NT2/D1 (cell line): ENCODE data around the gene RIMBP3C.

Experiments used
- DNase-seq: peaks from one replicate; pipeline ENCODE4 v3.0.0-alpha.2; 2011; ENCODE audit warnings: low read depth, low spot score
- H3K27me3 ChIP-seq: 2 replicates; pipeline ENCODE4 v1.6.0; 2011; ENCODE audit warnings: mild to moderate bottlenecking; ENCODE audit not compliant: insufficient read length, insufficient read depth
- H3K36me3 ChIP-seq: 2 replicates; pipeline ENCODE4 v1.6.1; 2011; ENCODE audit warnings: mild to moderate bottlenecking, low read length, mixed read lengths; ENCODE audit not compliant: insufficient read depth, insufficient read length
- H3K4me1 ChIP-seq: 2 replicates; pipeline ENCODE4 v1.5.1; 2011; ENCODE audit not compliant: insufficient read depth, insufficient read length
- H3K4me3 ChIP-seq: 2 replicates; pipeline ENCODE4 v1.5.1; 2011; ENCODE audit warnings: low read depth; ENCODE audit not compliant: insufficient read length
- H3K9ac ChIP-seq: 2 replicates; pipeline ENCODE4 v1.6.0; 2011; ENCODE audit warnings: low read depth; ENCODE audit not compliant: insufficient read length
- H3K9me3 ChIP-seq: 2 replicates; pipeline ENCODE4 v1.5.1; 2011; ENCODE audit warnings: mild to moderate bottlenecking, low read length; ENCODE audit not compliant: insufficient read depth
- SUZ12 ChIP-seq: IDR thresholded peaks from 2 replicates; pipeline ENCODE4 v1.6.1; 2011; ENCODE audit not compliant: insufficient read length, insufficient read depth; ENCODE audit errors: extremely low read depth
- YY1 ChIP-seq: IDR thresholded peaks from 2 replicates; pipeline ENCODE4 v1.6.1; 2011; ENCODE audit not compliant: insufficient read length, insufficient read depth
- ZNF274 ChIP-seq: IDR thresholded peaks from 2 replicates; pipeline ENCODE4 v1.6.1; 2011; ENCODE audit warnings: mild to moderate bottlenecking, low read depth, low read length

The RIMBP3C gene

DNA sequence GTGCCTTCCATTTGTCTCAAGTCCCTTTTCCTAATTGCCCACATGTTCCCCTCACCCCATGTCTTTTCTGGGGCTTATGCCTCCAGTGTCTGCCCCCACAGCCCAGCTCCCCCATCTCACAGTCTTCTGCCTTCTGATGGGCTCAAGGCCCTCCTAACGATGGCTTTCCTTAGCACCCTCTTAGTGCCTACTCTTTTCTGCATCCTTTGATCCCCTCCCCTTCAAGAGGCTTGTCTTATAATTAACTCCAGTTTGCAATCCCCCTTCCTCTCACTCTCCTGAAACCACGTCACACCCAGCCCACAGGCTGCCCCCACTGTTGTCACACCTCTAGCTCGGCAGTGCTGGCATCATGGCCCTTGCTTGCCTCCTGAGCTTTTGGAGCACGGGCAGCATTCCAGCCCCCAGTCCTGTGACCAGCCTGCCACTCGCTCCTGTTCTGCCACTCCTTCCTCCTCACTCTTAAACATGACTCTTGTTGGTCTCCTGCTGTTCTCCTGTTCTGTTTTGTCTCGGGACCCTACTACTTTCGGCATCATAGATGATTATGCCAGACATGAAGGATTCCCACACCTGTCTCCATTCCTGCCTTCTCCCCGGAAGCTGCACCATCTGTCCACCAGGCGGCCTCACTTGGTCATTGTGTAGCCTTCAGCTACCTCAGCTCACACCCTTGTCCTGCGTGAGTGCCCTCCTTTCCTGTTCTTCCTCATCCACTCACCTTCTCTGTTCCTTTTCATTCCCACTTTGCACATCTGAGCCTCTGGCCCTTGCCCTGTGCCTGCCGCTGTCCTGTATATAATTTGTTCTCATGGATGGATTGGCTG lies 42.4 kb upstream of the RIMBP3C start:
- no peaks in the 10 kb centered on the region for H3K27me3 ChIP-seq
- no peak overlapping the region for H3K4me3 ChIP-seq
- H3K36me3 ChIP-seq: peaks cover 64% of the 10 kb centered on the region
- no peaks in the 10 kb centered on the region for H3K9me3 ChIP-seq
- TF ChIP-seq ZNF274 (no peak), SUZ12 (no peak), YY1 (no peak)
- H3K9ac ChIP-seq: no peak overlapping the region
- no peak for DNase-seq
- H3K4me1 ChIP-seq: peaks cover 2% of the 10 kb centered on the region

- Histone ChIP-seq H3K27me3 (no peaks in the 10 kb centered on the region), H3K9me3 (no peaks in the 10 kb centered on the region), H3K4me1 (peaks cover 2% of the 10 kb centered on the region), H3K9ac (no peak overlapping the region), H3K4me3 (no peak overlapping the region), H3K36me3 (peaks cover 70% of the 10 kb centered on the region)
- no peak for DNase-seq
- TF ChIP-seq ZNF274: no peak
- no peak for TF ChIP-seq SUZ12
- TF ChIP-seq YY1: no peak
Measured at GRCh38 chr22:21592422-21592821, 41.2 kb upstream of the RIMBP3C start.

DNA sequence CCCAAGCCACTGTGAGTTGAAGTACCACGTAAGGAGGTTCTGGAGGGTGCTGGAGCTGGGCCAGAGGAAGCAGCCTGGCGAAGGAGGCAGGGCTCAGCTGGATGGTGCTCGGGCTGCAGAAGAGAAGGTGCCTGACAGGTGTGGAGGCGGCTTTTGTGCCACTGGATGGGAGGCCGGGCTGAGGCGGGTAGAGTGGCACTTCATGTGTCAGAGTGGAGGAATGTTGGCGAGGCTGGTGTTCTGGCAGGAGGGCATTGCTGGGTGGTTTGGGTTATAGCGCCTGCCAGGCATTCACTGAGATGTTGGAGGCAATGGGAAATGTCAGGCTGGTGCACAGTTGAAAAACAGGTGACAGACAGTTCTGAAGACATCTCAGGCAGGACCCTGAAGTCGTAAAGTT lies 40.4 kb upstream of the RIMBP3C start:
- peaks cover 2% of the 10 kb centered on the region for H3K4me1 ChIP-seq

GRCh38 chr22:21590809-21591641 lies 39.8 kb upstream of the RIMBP3C start:
- Histone ChIP-seq H3K4me3 (no peak overlapping the region), H3K36me3 (peaks cover 59% of the 10 kb centered on the region), H3K27me3 (no peaks in the 10 kb centered on the region), H3K9me3 (no peaks in the 10 kb centered on the region), H3K9ac (no peak overlapping the region), H3K4me1 (peaks cover 2% of the 10 kb centered on the region)
- TF ChIP-seq SUZ12 (no peak), ZNF274 (no peak), YY1 (no peak)
- no peak for DNase-seq

More for the DNA sequence above, 40.4 kb upstream of the RIMBP3C start:
- H3K9me3 ChIP-seq: no peaks in the 10 kb centered on the region
- TF ChIP-seq ZNF274: no peak
- TF ChIP-seq YY1: no peak
- TF ChIP-seq SUZ12: no peak
- no peak overlapping the region for H3K4me3 ChIP-seq
- DNase-seq: no peak
- no peak overlapping the region for H3K9ac ChIP-seq
- no peaks in the 10 kb centered on the region for H3K27me3 ChIP-seq
- H3K36me3 ChIP-seq: peaks cover 64% of the 10 kb centered on the region

GRCh38 chr22:21589396-21589795 lies 38.1 kb upstream of the RIMBP3C start:
- DNase-seq: no peak
- Histone ChIP-seq H3K9ac (no peak overlapping the region), H3K36me3 (peaks cover 48% of the 10 kb centered on the region), H3K9me3 (no peaks in the 10 kb centered on the region), H3K4me3 (no peak overlapping the region), H3K27me3 (no peaks in the 10 kb centered on the region), H3K4me1 (peaks cover 2% of the 10 kb centered on the region)
- no peak for TF ChIP-seq YY1
- no peak for TF ChIP-seq SUZ12
- no peak for TF ChIP-seq ZNF274

DNA sequence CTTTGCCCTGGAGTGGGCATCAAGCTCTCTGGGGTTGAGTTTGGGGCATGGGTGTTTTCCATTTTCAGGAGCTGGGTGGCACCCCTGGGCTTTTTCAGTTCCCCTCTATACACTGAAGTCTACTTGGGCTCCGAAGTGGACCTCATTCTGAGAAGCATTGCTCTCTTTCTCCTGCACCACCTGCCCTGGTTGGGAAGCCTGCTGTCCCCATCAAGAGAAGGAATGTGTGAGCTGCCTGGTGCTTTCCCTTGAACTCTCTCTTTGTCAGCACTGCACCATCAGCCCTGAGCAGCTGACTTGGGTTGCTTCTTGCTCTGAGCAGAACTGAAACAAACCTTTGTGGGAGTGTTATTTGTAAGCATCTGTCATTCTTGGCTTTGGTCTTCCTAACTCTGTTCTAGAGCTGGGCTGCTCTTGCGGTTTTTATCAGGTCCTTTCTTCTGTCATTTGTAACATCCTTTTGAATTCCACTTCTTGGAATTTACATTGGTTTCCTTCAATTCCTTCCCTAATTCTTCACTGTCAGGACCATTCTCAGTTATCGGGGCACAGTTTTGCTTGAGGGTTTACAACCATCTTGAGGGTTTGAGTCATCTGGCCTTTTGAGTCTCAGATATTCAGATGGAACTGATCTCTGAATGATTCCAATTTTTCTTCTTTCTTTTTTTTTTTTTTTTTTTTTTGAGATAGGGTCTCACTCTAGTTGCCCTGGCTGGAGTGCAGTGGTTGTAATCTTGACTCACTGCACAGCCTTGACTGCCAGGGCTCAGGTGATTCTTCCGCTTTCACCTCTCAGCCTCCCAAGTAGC lies 36.7 kb upstream of the RIMBP3C start:
- TF ChIP-seq SUZ12 (no peak), ZNF274 (no peak), YY1 (no peak)
- H3K4me1 ChIP-seq: peaks cover 2% of the 10 kb centered on the region
- no peaks in the 10 kb centered on the region for H3K9me3 ChIP-seq
- H3K9ac ChIP-seq: no peak overlapping the region
- H3K4me3 ChIP-seq: no peak overlapping the region
- no peak for DNase-seq
- H3K27me3 ChIP-seq: no peaks in the 10 kb centered on the region
- H3K36me3 ChIP-seq: peaks cover 41% of the 10 kb centered on the region
